GM12875 (cell line): ENCODE data around the gene PTRH1.

Source experiments
- H3K4me3 ChIP-seq: one replicate; pipeline ENCODE4 v1.5.1; 2011; ENCODE audit warnings: low read depth, low read length, control low read depth
- CTCF ChIP-seq: IDR thresholded peaks from 2 replicates; pipeline ENCODE4 v1.5.1; 2011; ENCODE audit warnings: low read depth, mild to moderate bottlenecking, control low read depth, inconsistent platforms, low read length, moderate library complexity, borderline replicate concordance; ENCODE audit not compliant: insufficient read depth

PTRH1 gene

DNA sequence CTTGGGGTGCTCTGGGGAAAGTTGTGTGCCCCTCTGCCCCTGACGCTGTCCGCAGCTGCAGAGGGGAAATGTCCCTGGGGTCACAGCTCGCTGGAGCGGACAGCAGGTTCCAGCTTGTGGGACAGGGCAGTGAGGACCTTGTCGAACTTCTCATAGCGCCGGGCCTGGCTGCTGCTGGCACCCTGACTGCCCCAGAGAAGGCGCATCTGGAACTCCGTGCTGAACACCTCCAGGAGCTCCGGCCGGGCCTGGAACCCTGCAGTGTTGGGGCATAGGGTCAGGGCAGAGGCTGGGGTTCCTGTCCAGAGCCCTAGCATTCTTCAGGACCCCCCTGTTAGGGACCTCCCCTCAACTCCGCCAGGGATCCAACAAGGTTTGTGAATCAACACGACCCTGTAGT lies 23.2 kb upstream of the PTRH1 start:
- TF ChIP-seq CTCF, result no peak
- no peak overlapping the region for H3K4me3 ChIP-seq

DNA sequence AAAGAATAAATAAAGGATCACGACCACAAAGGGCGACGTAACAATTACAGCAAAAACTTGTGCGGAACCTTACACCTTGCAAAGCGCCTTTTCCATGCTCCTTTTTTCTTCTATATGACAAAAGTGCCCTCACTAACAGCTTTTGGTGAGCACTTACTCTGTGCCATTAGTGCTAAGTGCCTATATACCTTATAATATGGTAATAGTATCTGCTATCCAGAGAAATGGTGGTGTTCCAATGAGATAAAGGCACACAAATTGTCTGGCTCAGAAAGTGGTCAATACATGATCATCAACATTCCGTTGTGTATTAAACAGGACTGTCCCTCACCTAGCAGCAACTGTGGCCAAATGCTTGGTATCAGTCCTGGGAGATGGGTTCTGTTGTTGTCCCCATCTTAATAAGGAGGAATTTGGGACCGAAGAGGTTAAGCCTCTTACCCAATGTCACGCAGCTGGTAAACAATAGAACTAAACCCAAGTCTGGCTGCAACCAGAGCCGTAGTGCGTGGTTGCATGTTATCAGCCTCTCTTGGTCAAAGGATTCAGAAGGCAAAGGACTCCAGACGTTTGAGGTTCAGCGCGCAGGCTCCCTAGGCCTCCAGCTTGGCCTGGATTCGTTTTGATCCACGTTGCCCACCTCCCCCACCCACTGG lies 20.2 kb upstream of the PTRH1 start:
- no peak overlapping the region for H3K4me3 ChIP-seq

DNA sequence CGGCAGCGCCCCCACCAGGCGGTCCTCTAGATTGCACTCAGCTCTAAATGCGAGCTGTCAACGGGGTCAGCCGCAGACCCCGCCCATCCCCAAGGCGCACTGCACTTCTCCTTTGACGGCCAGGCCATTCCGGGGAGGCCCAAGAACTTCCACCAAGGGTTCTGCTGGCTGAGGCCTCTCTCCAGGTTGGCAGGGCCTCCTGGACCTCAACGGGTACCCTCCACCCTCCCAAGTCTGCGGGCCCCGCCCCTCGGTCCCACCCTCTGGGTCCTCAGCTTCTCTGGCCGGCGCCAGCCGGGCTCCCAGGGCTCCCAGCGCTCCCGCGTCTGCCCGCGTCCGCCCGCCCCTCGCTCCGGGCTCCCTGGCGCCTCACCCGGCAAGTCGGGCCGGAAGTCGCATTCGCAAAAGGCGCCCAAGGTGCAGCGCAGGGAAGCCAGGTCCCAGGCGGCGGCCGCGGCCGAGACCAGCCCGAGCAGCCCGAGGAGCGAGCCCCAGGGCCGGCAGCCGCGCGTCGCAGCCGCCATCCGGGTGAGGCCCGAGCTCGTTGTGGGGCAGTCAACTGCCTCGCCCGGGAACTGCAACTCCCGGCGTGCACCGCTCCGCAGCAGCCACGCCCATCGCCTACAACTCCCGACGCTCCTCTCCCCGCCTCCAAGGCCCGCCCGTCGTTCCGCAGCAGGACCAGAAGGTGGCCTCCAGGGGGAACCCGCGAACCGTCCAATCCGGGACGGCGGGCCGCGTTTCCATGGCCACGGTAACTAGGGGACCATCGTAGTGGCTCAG lies 19.5 kb upstream of the PTRH1 start, which contains the start of gene TOR2A:
Gene TOR2A (minus strand): TSS at position 548 of the 783 bp plus-strand sequence. CDS start 24 bp downstream, at position 524.
- peak; percentile 91 for TF ChIP-seq CTCF
- H3K4me3 ChIP-seq, result peak within 1 kb of the TSS; percentile 63

More for the DNA sequence above, 20.2 kb upstream of the PTRH1 start:
- no peak for TF ChIP-seq CTCF

DNA sequence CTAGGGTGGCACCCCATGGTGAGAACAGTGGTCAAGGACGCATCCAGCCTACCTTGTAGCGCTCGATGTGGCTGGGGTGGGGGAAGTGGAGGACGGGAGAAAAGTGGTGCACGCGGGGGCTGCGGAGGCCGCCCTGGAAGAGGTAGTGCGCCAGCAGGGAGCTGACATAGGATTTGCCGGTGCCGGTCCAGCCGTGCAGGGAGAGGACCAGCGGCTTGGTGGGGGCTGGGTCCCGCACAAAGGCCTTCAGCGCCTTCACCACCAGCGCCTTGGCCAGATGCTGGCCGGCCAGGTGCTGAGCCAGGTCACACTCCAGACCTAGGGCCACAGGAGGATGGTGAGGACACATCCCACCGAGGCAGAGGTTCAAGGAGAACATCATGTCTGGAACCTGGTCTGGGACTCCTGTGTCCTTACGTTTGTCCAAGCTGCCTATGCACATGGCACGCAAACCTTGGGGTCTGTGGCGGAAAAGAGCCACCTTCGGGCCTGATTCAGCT lies 18.8 kb upstream of the PTRH1 start:
- peak overlapping the region; percentile 63 for H3K4me3 ChIP-seq
- 0 out of 2 replicates have a peak, but pooled peaks have one; percentile 94 for TF ChIP-seq CTCF

DNA sequence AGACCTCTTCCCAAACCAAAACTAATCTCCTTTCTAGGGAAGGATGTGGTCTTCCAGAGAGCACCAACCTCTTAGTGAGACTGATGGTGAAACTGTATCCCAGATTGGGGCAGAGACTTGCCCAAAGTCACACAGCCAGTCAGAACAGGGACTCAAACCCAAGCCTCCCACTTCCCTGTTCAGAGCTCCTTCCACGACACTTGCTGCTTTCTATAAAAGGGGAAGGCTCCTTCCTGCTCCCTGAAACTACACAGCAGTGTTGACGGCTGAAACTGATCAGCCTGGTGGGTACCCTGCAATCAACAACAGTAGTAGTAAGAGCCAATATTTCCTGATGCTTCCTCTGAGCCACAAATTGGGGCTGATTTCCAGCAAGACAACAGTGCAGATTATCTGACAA lies 18.2 kb upstream of the PTRH1 start:
- no peak for TF ChIP-seq CTCF

GRCh38 chr9:127732444-127732843 lies 17.0 kb upstream of the PTRH1 start:
- H3K4me3 ChIP-seq, result no peak overlapping the region
- TF ChIP-seq CTCF, result no peak

More for the DNA sequence above, 18.2 kb upstream of the PTRH1 start:
- no peak overlapping the region for H3K4me3 ChIP-seq
